H1 (cell line): ENCODE results near the gene SLC5A4. TPM values are rescaled to one million over a fixed set of nuclear protein-coding genes. Genes with fewer than 3 reads are reported as not detected.

Experiments
- CTCF ChIA-PET: fragments of 300-600 bp; sonication (Branson Sonifier 250); formaldehyde crosslinking; loops from one replicate; lab custom pipeline; 2021; ENCODE audit not compliant: partially characterized antibody; lab: Charles Lee
- POLR2A ChIA-PET: fragments of 300-600 bp; sonication (Branson Sonifier 250); formaldehyde crosslinking; loops from one replicate; lab custom pipeline; 2021; ENCODE audit warnings: inconsistent platforms; ENCODE audit not compliant: partially characterized antibody; lab: Charles Lee
- DNase-seq, 2 experiments: peaks; one replicate each; pipeline versions ENCODE4 v3.0.0 to v3.0.0-alpha.2; 2010 to 2022; ENCODE audit warnings: low spot score in 2 of 2, low read depth in 1 of 2, mixed read lengths in 1 of 2
- FAIRE-seq: peaks from 2 replicates; lab custom pipeline; 2011; peaks lifted over from hg19 to GRCh38; lab: Jason Lieb, UNC
- H2AFZ ChIP-seq: 2 replicates; pipeline ENCODE4 v1.8.1; 2012; ENCODE audit warnings: low read length, inconsistent platforms
- H2AK5ac ChIP-seq: 2 replicates; pipeline ENCODE4 v1.6.1; 2013; ENCODE audit warnings: low read depth, low read length
- H2BK120ac ChIP-seq: replicated peaks from 2 replicates; pipeline ENCODE3; 2013; ENCODE audit warnings: low read depth, low read length, inconsistent platforms
- H2BK12ac ChIP-seq: 2 replicates; pipeline ENCODE4 v1.6.1; 2013; ENCODE audit warnings: low read depth, low read length
- H2BK15ac ChIP-seq: 2 replicates; pipeline ENCODE4 v1.6.1; 2013; ENCODE audit warnings: low read length
- H2BK20ac ChIP-seq: 2 replicates; pipeline ENCODE4 v1.6.1; 2013; ENCODE audit warnings: low read length
- H2BK5ac ChIP-seq: 2 replicates; pipeline ENCODE4 v1.6.1; 2013; ENCODE audit warnings: low read depth, low read length
- H3K14ac ChIP-seq: 2 replicates; pipeline ENCODE4 v1.6.1; 2013; ENCODE audit warnings: inconsistent platforms; ENCODE audit not compliant: insufficient read length
- H3K18ac ChIP-seq: 2 replicates; pipeline ENCODE4 v1.6.1; 2013; ENCODE audit warnings: low read length; ENCODE audit errors: extremely low read depth
- H3K23ac ChIP-seq: 2 replicates; pipeline ENCODE4 v1.6.1; 2013; ENCODE audit warnings: inconsistent platforms; ENCODE audit not compliant: insufficient read length
- H3K23me2 ChIP-seq: 2 replicates; pipeline ENCODE4 v1.6.1; 2013; ENCODE audit warnings: low read depth, low read length
- H3K27ac ChIP-seq: 2 replicates; pipeline ENCODE4 v1.6.1; 2011; ENCODE audit warnings: low read depth, low read length, inconsistent platforms
- H3K27me3 ChIP-seq, 4 experiments: replicated peaks in 1 of 4; 1 replicate in 1 of 4; 2 replicates in 3 of 4; pipeline versions ENCODE4 v1.6.1 to v1.8.1; 2011 to 2013; ENCODE audit warnings: low read length in 3 of 4, mild to moderate bottlenecking in 3 of 4, inconsistent platforms in 2 of 4, mixed read lengths in 2 of 4, moderate library complexity in 1 of 4; ENCODE audit not compliant: control insufficient read depth in 3 of 4, insufficient read depth in 3 of 4; ENCODE audit errors: extremely low read depth in 1 of 4
- H3K36me3 ChIP-seq, 4 experiments: 2 replicates each; pipeline versions ENCODE4 v1.6.1 to v1.8.1; 2011 to 2013; ENCODE audit warnings: mild to moderate bottlenecking in 4 of 4, low read length in 3 of 4, moderate library complexity in 2 of 4, control low read depth in 1 of 4, inconsistent platforms in 1 of 4; ENCODE audit not compliant: insufficient read depth in 4 of 4, control insufficient read depth in 2 of 4
- H3K4ac ChIP-seq: replicated peaks from 2 replicates; pipeline ENCODE3; 2013; ENCODE audit warnings: low read length, low read depth, mixed read lengths, inconsistent platforms; ENCODE audit not compliant: insufficient read length
- H3K4me1 ChIP-seq, 4 experiments: replicated peaks in 1 of 4; 1 replicate in 1 of 4; 2 replicates in 3 of 4; pipeline versions ENCODE4 v1.6.1 to v1.8.1; 2011 to 2013; ENCODE audit warnings: low read length in 3 of 4, inconsistent platforms in 2 of 4, mixed read lengths in 1 of 4; ENCODE audit not compliant: insufficient read depth in 4 of 4, control insufficient read depth in 3 of 4
- H3K4me2 ChIP-seq, 2 experiments: 2 replicates each; pipeline versions ENCODE4 v1.6.1 to v1.8.1; 2011 to 2013; ENCODE audit warnings: low read depth in 2 of 2, low read length in 2 of 2, control low read depth in 1 of 2, inconsistent platforms in 1 of 2, mild to moderate bottlenecking in 1 of 2; ENCODE audit not compliant: insufficient read depth in 1 of 2
- H3K4me3 ChIP-seq, 4 experiments: fragments of 200-600, 300-600 bp in 1 of 4; sonication (generic), shearing (Covaris generic), sonication (Bioruptor Twin) in 1 of 4; 2 replicates each; pipeline versions ENCODE4 v1.5.1 to v1.8.1; 2011 to 2016; ENCODE audit warnings: low read length in 4 of 4, low read depth in 3 of 4, control low read depth in 2 of 4, inconsistent platforms in 2 of 4, mild to moderate bottlenecking in 2 of 4, mixed read lengths in 1 of 4, moderate library complexity in 1 of 4; ENCODE audit not compliant: insufficient read depth in 2 of 4; ENCODE audit errors: extremely low read depth in 1 of 4
- H3K56ac ChIP-seq: replicated peaks from 2 replicates; pipeline ENCODE3; 2013; ENCODE audit warnings: low read depth, mild to moderate bottlenecking, mixed read lengths, low read length, inconsistent platforms; ENCODE audit not compliant: insufficient read length
- H3K79me1 ChIP-seq: 2 replicates; pipeline ENCODE4 v1.6.1; 2013; ENCODE audit warnings: low read depth, low read length, control low read depth
- H3K79me2 ChIP-seq, 2 experiments: 2 replicates each; pipeline versions ENCODE4 v1.6.1 to v1.8.1; 2012 to 2013; ENCODE audit warnings: low read length in 2 of 2, mild to moderate bottlenecking in 2 of 2, inconsistent platforms in 1 of 2; ENCODE audit not compliant: insufficient read depth in 2 of 2, control insufficient read depth in 1 of 2
- H3K9ac ChIP-seq, 4 experiments: replicated peaks in 1 of 4; 1 replicate in 1 of 4; 2 replicates in 3 of 4; pipeline versions ENCODE4 v1.6.1 to v1.8.1; 2011 to 2013; ENCODE audit warnings: low read depth in 3 of 4, low read length in 3 of 4, control low read depth in 2 of 4, mild to moderate bottlenecking in 2 of 4, moderate library complexity in 2 of 4, inconsistent platforms in 1 of 4; ENCODE audit errors: extremely low read depth in 1 of 4
- H3K9me3 ChIP-seq, 2 experiments: 2 replicates each; pipeline versions ENCODE4 v1.6.1 to v1.8.1; 2012 to 2013; ENCODE audit warnings: mild to moderate bottlenecking in 2 of 2, moderate library complexity in 2 of 2, control low read depth in 1 of 2, inconsistent platforms in 1 of 2, low read depth in 1 of 2, low read length in 1 of 2, mixed read lengths in 1 of 2; ENCODE audit not compliant: insufficient read depth in 2 of 2
- H4K20me1 ChIP-seq, 2 experiments: replicated peaks in 1 of 2; 2 replicates each; pipeline versions ENCODE3 to v1.8.1; 2011 to 2013; ENCODE audit warnings: inconsistent platforms in 2 of 2, low read length in 2 of 2, mild to moderate bottlenecking in 1 of 2; ENCODE audit not compliant: insufficient read depth in 2 of 2, control insufficient read depth in 1 of 2
- H4K5ac ChIP-seq: 2 replicates; pipeline ENCODE4 v1.6.1; 2013; ENCODE audit warnings: low read length, low read depth, mixed read lengths, inconsistent platforms; ENCODE audit not compliant: insufficient read length
- H4K8ac ChIP-seq: 2 replicates; pipeline ENCODE4 v1.8.0; 2013; ENCODE audit warnings: mild to moderate bottlenecking, moderate library complexity, low read length, inconsistent platforms; ENCODE audit not compliant: insufficient read depth; ENCODE audit errors: extremely low read depth
- H4K91ac ChIP-seq: replicated peaks from 2 replicates; pipeline ENCODE3; 2013; ENCODE audit warnings: low read length, mixed read lengths, inconsistent platforms; ENCODE audit not compliant: insufficient read length
- EP300 ChIP-seq, 2 experiments: IDR thresholded peaks; 1 replicate in 1 of 2; 2 replicates in 1 of 2; pipeline ENCODE4 v1.6.1; 2011 to 2012; ENCODE audit warnings: low read depth in 2 of 2, low read length in 2 of 2, mild to moderate bottlenecking in 2 of 2, borderline replicate concordance in 1 of 2, inconsistent platforms in 1 of 2, moderate library complexity in 1 of 2
- PHF8 ChIP-seq: fragments of 200-600 bp; sonication (generic); conservative IDR thresholded peaks from 2 replicates; pipeline ENCODE4 v1.7.1; 2012; ENCODE audit warnings: low read depth, mild to moderate bottlenecking, inconsistent platforms, low read length, moderate library complexity
- POLR2A ChIP-seq, 2 experiments: IDR thresholded peaks; 1 replicate in 1 of 2; 2 replicates in 1 of 2; pipeline ENCODE4 v1.6.1; 2011; ENCODE audit warnings: low read depth in 2 of 2, low read length in 2 of 2, mild to moderate bottlenecking in 2 of 2; ENCODE audit errors: control extremely low read depth in 1 of 2
- TAF1 ChIP-seq: IDR thresholded peaks from 2 replicates; pipeline ENCODE4 v1.6.1; 2011; ENCODE audit warnings: mild to moderate bottlenecking, low read depth, low read length
- TAF7 ChIP-seq: optimal IDR thresholded peaks from 2 replicates; pipeline ENCODE3; 2011; ENCODE audit warnings: low read depth, mild to moderate bottlenecking, inconsistent platforms, low read length, moderate library complexity, borderline replicate concordance
- TBP ChIP-seq: IDR thresholded peaks from 2 replicates; pipeline ENCODE4 v1.6.1; 2011; ENCODE audit warnings: low read depth, low read length, improper control_type of control experiment
- TCF12 ChIP-seq: IDR thresholded peaks from 2 replicates; pipeline ENCODE4 v1.6.1; 2011; ENCODE audit warnings: low read depth, mild to moderate bottlenecking, low read length
- WGBS, 2 experiments: shearing (Covaris generic) in 1 of 2; methylation state at CpG; one replicate each; pipeline versions ENCODE4 v1.1.6 to v1.1.7; 2013 to 2015; ENCODE audit warnings: low lambda C conversion rate in 2 of 2, mixed read lengths in 2 of 2, inconsistent platforms in 1 of 2, low coverage in 1 of 2, missing lambda C conversion rate in 1 of 2; ENCODE audit not compliant: insufficient replicate concordance in 2 of 2, insufficient coverage in 1 of 2, insufficient read length in 1 of 2; ENCODE audit errors: extremely low coverage in 1 of 2, missing lambda C conversion rate in 1 of 2; 5-methylcytosine and 5-hydroxymethylcytosine counted together
- polyA plus RNA-seq, 7 experiments: library from polyadenylated mRNA; depleted of rRNA in 3 of 7; stranded (reverse) in 5 of 7; unstranded in 2 of 7; fragments of >200 nt in 5 of 7; fragments of 200-250 nt in 2 of 7; gene quantifications; 1 replicate in 5 of 7; 2 replicates in 1 of 7; 4 replicates in 1 of 7; pipeline versions ENCODE4 v1.2.1 to v1.2.3, GENCODE V29; 2011 to 2013; ENCODE audit warnings: missing spikeins in 2 of 7, mixed read lengths in 2 of 7
- total RNA-seq: library from RNA; stranded (reverse); fragmentation: NEBNext Ultra II Directional; extraction: Animal tissue kit (Norgen Biotek cat#: 25700); gene quantifications from 2 replicates; pipeline ENCODE4 v1.2.1, GENCODE V29; 2021
- TF ChIP-seq, protein P1 (sequence below), 3 experiments: IDR thresholded peaks; 1 replicate in 2 of 3; 2 replicates in 1 of 3; pipeline versions ENCODE4 v1.5.1 to v1.6.1; 2011; ENCODE audit warnings: low read length in 3 of 3, mild to moderate bottlenecking in 3 of 3, inconsistent platforms in 2 of 3, low read depth in 1 of 3, moderate library complexity in 1 of 3; ENCODE audit not compliant: insufficient read depth in 1 of 3; ENCODE audit errors: control extremely low read depth in 1 of 3

The SLC5A4 gene
- total and polyA plus RNA-seq, 2 of the 8 experiments (the other 6 are each of a cell fraction or from before 2014, with no cell fraction given) = 0.17 TPM; not detected in 1

GRCh38 chr22:32270641-32271369 is 15.7 kb upstream of the SLC5A4 start:
- Histone ChIP-seq H2BK20ac (no peak overlapping the region), H3K79me1 (no peaks in the 10 kb centered on the region), H3K27ac (no peak overlapping the region), H4K8ac (no peak overlapping the region), H2BK120ac (no peak overlapping the region), H3K4me2 (no peak overlapping the region), H3K56ac (no peak overlapping the region), H2BK15ac (no peak overlapping the region), H2AFZ (no peak overlapping the region), H3K27me3 (no peaks in the 10 kb centered on the region; a peak in 1 of 7 replicates), H3K4ac (no peak overlapping the region), H3K4me3 (no peak overlapping the region), H4K91ac (no peak overlapping the region), H3K79me2 (no peaks in the 10 kb centered on the region), H3K23me2 (no peaks in the 10 kb centered on the region), H2AK5ac (no peak overlapping the region), H3K23ac (no peak overlapping the region), H2BK5ac (no peak overlapping the region), H3K36me3 (no peaks in the 10 kb centered on the region), H3K4me1 (no peaks in the 10 kb centered on the region), H4K20me1 (peaks cover 0 to 2% of the 10 kb centered on the region in 2 experiments), H3K18ac (no peak overlapping the region), H3K14ac (no peak overlapping the region), H3K9me3 (no peaks in the 10 kb centered on the region), H3K9ac (no peak overlapping the region), H4K5ac (no peak overlapping the region), H2BK12ac (no peak overlapping the region)
- DNase-seq (no peak), FAIRE-seq (no peak)
- CTCF ChIA-PET = interaction anchor here (0.6 to 2.3 kb wide), 5 partner anchors 10 to 958 kb away, joined by 3 to 8 read pairs (median 3); no protein-coding TSS in a partner anchor
- POLR2A ChIA-PET = no interaction called here
- TF ChIP-seq TBP = no peak
- TF ChIP-seq, protein P1, sequence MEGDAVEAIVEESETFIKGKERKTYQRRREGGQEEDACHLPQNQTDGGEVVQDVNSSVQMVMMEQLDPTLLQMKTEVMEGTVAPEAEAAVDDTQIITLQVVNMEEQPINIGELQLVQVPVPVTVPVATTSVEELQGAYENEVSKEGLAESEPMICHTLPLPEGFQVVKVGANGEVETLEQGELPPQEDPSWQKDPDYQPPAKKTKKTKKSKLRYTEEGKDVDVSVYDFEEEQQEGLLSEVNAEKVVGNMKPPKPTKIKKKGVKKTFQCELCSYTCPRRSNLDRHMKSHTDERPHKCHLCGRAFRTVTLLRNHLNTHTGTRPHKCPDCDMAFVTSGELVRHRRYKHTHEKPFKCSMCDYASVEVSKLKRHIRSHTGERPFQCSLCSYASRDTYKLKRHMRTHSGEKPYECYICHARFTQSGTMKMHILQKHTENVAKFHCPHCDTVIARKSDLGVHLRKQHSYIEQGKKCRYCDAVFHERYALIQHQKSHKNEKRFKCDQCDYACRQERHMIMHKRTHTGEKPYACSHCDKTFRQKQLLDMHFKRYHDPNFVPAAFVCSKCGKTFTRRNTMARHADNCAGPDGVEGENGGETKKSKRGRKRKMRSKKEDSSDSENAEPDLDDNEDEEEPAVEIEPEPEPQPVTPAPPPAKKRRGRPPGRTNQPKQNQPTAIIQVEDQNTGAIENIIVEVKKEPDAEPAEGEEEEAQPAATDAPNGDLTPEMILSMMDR (IDR thresholded peaks at IDR 0.05; ENCODE audit: control extremely low read depth in 1 of 3, insufficient read depth in 1 of 3, low read depth in 1 of 3, low read length in 3 of 3) = no peak
- TF ChIP-seq PHF8 = no peak
- TF ChIP-seq TCF12 = no peak
- no peak for TF ChIP-seq POLR2A (IDR thresholded peaks at IDR 0.05; ENCODE audit: control extremely low read depth in 1 of 2, low read depth in 2 of 2, low read length in 2 of 2)
- TF ChIP-seq EP300 (IDR thresholded peaks at IDR 0.05; ENCODE audit: borderline replicate concordance in 1 of 2, low read depth in 2 of 2, low read length in 2 of 2) = no peak
- TF ChIP-seq TAF1 = no peak
- no peak for TF ChIP-seq TAF7
- 87% methylated on average over 24 of the region's 25 CpGs; no CpG with 5 or more reads in 1 of the 2 experiments for WGBS, 2 experiments
